ENCODE results near the gene ARHGAP24.

ARHGAP24 gene

GRCh38 chr4:85520765-85521749, 46.1 kb downstream of the ARHGAP24 start:
- DNase-seq = no peak

GRCh38 chr4:85522277-85522676, 47.3 kb downstream of the ARHGAP24 start:
- DNase-seq = no peak

- no peak for DNase-seq
These were observed 47.9 kb downstream of the ARHGAP24 start for GRCh38 chr4:85522836-85523235.

- no peak for DNase-seq
These were observed 52.9 kb downstream of the ARHGAP24 start for GRCh38 chr4:85527815-85528214.

GRCh38 chr4:85531560-85532341, 56.8 kb downstream of the ARHGAP24 start:
- no peak for DNase-seq

- DNase-seq = no peak
These were observed 59.2 kb downstream of the ARHGAP24 start for GRCh38 chr4:85534120-85534519.

GRCh38 chr4:85543832-85544231, 68.9 kb downstream of the ARHGAP24 start:
- no peak for DNase-seq

GRCh38 chr4:85544751-85545150, 69.8 kb downstream of the ARHGAP24 start:
- DNase-seq = no peak

- no peak for DNase-seq
These were observed 73.2 kb downstream of the ARHGAP24 start for GRCh38 chr4:85548116-85548515.

- DNase-seq = no peak
These were observed 73.9 kb downstream of the ARHGAP24 start for GRCh38 chr4:85548841-85549240.

- no peak for DNase-seq
These were observed 80.3 kb downstream of the ARHGAP24 start for GRCh38 chr4:85555206-85555605.

GRCh38 chr4:85556283-85556682, 81.3 kb downstream of the ARHGAP24 start:
- no peak for DNase-seq

- no peak for DNase-seq
These were observed 82.3 kb downstream of the ARHGAP24 start for GRCh38 chr4:85557016-85557901.

GRCh38 chr4:85565761-85566480, 91.0 kb downstream of the ARHGAP24 start:
- no peak for DNase-seq

- no peak for DNase-seq
These were observed 94.9 kb downstream of the ARHGAP24 start for GRCh38 chr4:85569730-85570299.

GRCh38 chr4:85570388-85570787, 95.4 kb downstream of the ARHGAP24 start:
- no peak for DNase-seq

- no peak for DNase-seq
These were observed 96.1 kb downstream of the ARHGAP24 start for GRCh38 chr4:85571008-85571407.

GRCh38 chr4:85573270-85573669, 98.3 kb downstream of the ARHGAP24 start:
- DNase-seq = no peak

- DNase-seq = no peak
These were observed 102.4 kb downstream of the ARHGAP24 start for GRCh38 chr4:85577307-85577706.

- DNase-seq = no peak
These were observed 105.0 kb downstream of the ARHGAP24 start for GRCh38 chr4:85579942-85580341.

GRCh38 chr4:85580489-85580888, 105.5 kb downstream of the ARHGAP24 start:
- DNase-seq = no peak

- no peak for DNase-seq
These were observed 113.0 kb downstream of the ARHGAP24 start for GRCh38 chr4:85587952-85588351.

Data from retina (tissue), 1 donor.